Mononuclear cell (primary cell): ENCODE results near the gene CMTM8. TPM values are rescaled to one million over a fixed set of nuclear protein-coding genes. Genes with fewer than 3 reads are reported as not detected.
A peak's percentile ranks its signal among the peaks of the same experiment; 100 is the strongest.
"Not testable (repeated sequence)": the region's sequence is repeated elsewhere in the genome, so short reads cannot be mapped to it uniquely, and the experiment has no call there.

ENCODE experiments used
- H3K27me3 ChIP-seq: 2 replicates; pipeline ENCODE4 v1.6.0; 2011; ENCODE audit warnings: low read length, control low read depth; ENCODE audit not compliant: insufficient read depth
- H3K4me1 ChIP-seq: 2 replicates; pipeline ENCODE4 v1.5.1; 2011; ENCODE audit warnings: mild to moderate bottlenecking, low read length, control low read depth; ENCODE audit not compliant: insufficient read depth
- H3K4me3 ChIP-seq: 2 replicates; pipeline ENCODE4 v1.5.1; 2011; ENCODE audit warnings: mild to moderate bottlenecking, low read length, moderate library complexity
- H3K9me3 ChIP-seq: 2 replicates; pipeline ENCODE4 v1.5.1; 2011; ENCODE audit warnings: low read depth, mild to moderate bottlenecking, control low read depth, low read length
- total RNA-seq: library from RNA; depleted of rRNA; stranded (reverse); fragments of >200 nt; gene quantifications from one replicate; pipeline ENCODE4 v1.2.3, GENCODE V29; 2012

Gene CMTM8
- total RNA-seq, 1 donor = 2.9 TPM

- H3K27me3 ChIP-seq = no peaks in the 10 kb centered on the region
- no peaks in the 10 kb centered on the region for H3K4me1 ChIP-seq
- H3K9me3 ChIP-seq = no peaks in the 10 kb centered on the region
- no peak overlapping the region for H3K4me3 ChIP-seq
Observed at GRCh38 chr3:32217339-32217738, 21.1 kb upstream of the CMTM8 start.

GRCh38 chr3:32219537-32219936 lies 18.9 kb upstream of the CMTM8 start:
- H3K4me3 ChIP-seq = no peak overlapping the region
- H3K9me3 ChIP-seq = no peaks in the 10 kb centered on the region
- H3K4me1 ChIP-seq = no peaks in the 10 kb centered on the region
- H3K27me3 ChIP-seq = no peaks in the 10 kb centered on the region

GRCh38 chr3:32220006-32220405 lies 18.5 kb upstream of the CMTM8 start:
- Histone ChIP-seq H3K27me3 (no peaks in the 10 kb centered on the region), H3K4me3 (no peak overlapping the region), H3K4me1 (no peaks in the 10 kb centered on the region), H3K9me3 (no peaks in the 10 kb centered on the region)

GRCh38 chr3:32222950-32223349 lies 15.5 kb upstream of the CMTM8 start:
- no peaks in the 10 kb centered on the region for H3K4me1 ChIP-seq
- no peaks in the 10 kb centered on the region for H3K27me3 ChIP-seq
- H3K9me3 ChIP-seq = no peaks in the 10 kb centered on the region
- no peak overlapping the region for H3K4me3 ChIP-seq

- Histone ChIP-seq H3K9me3 (no peaks in the 10 kb centered on the region), H3K27me3 (no peaks in the 10 kb centered on the region), H3K4me1 (no peaks in the 10 kb centered on the region), H3K4me3 (no peak overlapping the region)
Observed at GRCh38 chr3:32224016-32224516, 14.4 kb upstream of the CMTM8 start.

GRCh38 chr3:32226875-32227500 lies 11.5 kb upstream of the CMTM8 start:
- no peak overlapping the region for H3K4me3 ChIP-seq
- no peaks in the 10 kb centered on the region for H3K27me3 ChIP-seq
- no peaks in the 10 kb centered on the region for H3K9me3 ChIP-seq
- H3K4me1 ChIP-seq = no peaks in the 10 kb centered on the region

GRCh38 chr3:32228743-32229142 lies 9.7 kb upstream of the CMTM8 start:
- H3K27me3 ChIP-seq, H3K4me3 ChIP-seq, H3K9me3 ChIP-seq, H3K4me1 ChIP-seq: not testable (repeated sequence)

GRCh38 chr3:32229565-32229964 lies 8.9 kb upstream of the CMTM8 start:
- Histone ChIP-seq H3K4me3 (no peak overlapping the region), H3K9me3 (no peaks in the 10 kb centered on the region), H3K27me3 (no peaks in the 10 kb centered on the region), H3K4me1 (no peaks in the 10 kb centered on the region)

GRCh38 chr3:32236377-32236776 lies 2.1 kb upstream of the CMTM8 start:
- Histone ChIP-seq H3K9me3 (no peaks in the 10 kb centered on the region), H3K4me3 (no peak overlapping the region), H3K27me3 (peaks cover 22% of the 10 kb centered on the region), H3K4me1 (peaks cover 23% of the 10 kb centered on the region)

GRCh38 chr3:32237670-32238452 lies 619 bp upstream of the CMTM8 start:
- H3K4me1 ChIP-seq = peaks cover 23% of the 10 kb centered on the region
- peak overlapping the region; percentile 43 for H3K4me3 ChIP-seq
- H3K27me3 ChIP-seq = peaks cover 22% of the 10 kb centered on the region
- H3K9me3 ChIP-seq = no peaks in the 10 kb centered on the region

- Histone ChIP-seq H3K27me3 (peaks cover 22% of the 10 kb centered on the region), H3K4me3 (peak overlapping the region; percentile 43), H3K4me1 (peaks cover 23% of the 10 kb centered on the region), H3K9me3 (no peaks in the 10 kb centered on the region)
Observed at GRCh38 chr3:32239307-32240158, 1.1 kb downstream of the CMTM8 start.

GRCh38 chr3:32240159-32240545 lies 1.7 kb downstream of the CMTM8 start:
- H3K4me3 ChIP-seq = no peak overlapping the region
- peaks cover 23% of the 10 kb centered on the region for H3K4me1 ChIP-seq

GRCh38 chr3:32241100-32241499 lies 2.6 kb downstream of the CMTM8 start:
- Histone ChIP-seq H3K27me3 (peaks cover 22% of the 10 kb centered on the region), H3K9me3 (no peaks in the 10 kb centered on the region), H3K4me1 (peaks cover 23% of the 10 kb centered on the region), H3K4me3 (no peak overlapping the region)

More at GRCh38 chr3:32240159-32240545, 1.7 kb downstream of the CMTM8 start:
- Histone ChIP-seq H3K27me3 (peaks cover 22% of the 10 kb centered on the region), H3K9me3 (no peaks in the 10 kb centered on the region)

GRCh38 chr3:32243519-32243918 lies 5.0 kb downstream of the CMTM8 start:
- Histone ChIP-seq H3K9me3 (no peaks in the 10 kb centered on the region), H3K4me3 (no peak overlapping the region), H3K4me1 (peaks cover 15% of the 10 kb centered on the region), H3K27me3 (peaks cover 12% of the 10 kb centered on the region)

- H3K4me1 ChIP-seq = peaks cover 10% of the 10 kb centered on the region
- no peaks in the 10 kb centered on the region for H3K9me3 ChIP-seq
- H3K27me3 ChIP-seq = peaks cover 1% of the 10 kb centered on the region
- no peak overlapping the region for H3K4me3 ChIP-seq
Observed at GRCh38 chr3:32245200-32245599, 6.7 kb downstream of the CMTM8 start.
